Central memory CD8-positive, alpha-beta T cell (primary cell): ENCODE data around the gene HSDL2.
"Not testable (repeated sequence)": the region's sequence is repeated elsewhere in the genome, so short reads cannot be mapped to it uniquely, and the experiment has no call there.

Source experiments
- ATAC-seq: fragments of 150-1000 bp; cut with Tn5 transposase; replicated peaks from 2 replicates; pipeline ENCODE4 v1.10.0; 2022; ENCODE audit warnings: mild to moderate bottlenecking, moderate FRiP score, moderate number of reproducible peaks; ENCODE audit not compliant: poor library complexity, severe bottlenecking; ENCODE audit errors: extremely low read depth
- DNase-seq, 2 donors: peaks; one replicate each; pipeline ENCODE4 v3.0.0; 2021; ENCODE audit warnings: low spot score in 2 of 2
- H3K27ac Mint-ChIP-seq: one replicate; pipeline ENCODE4 v1.8.0; 2022; ENCODE audit warnings: low read depth, mild to moderate bottlenecking, moderate library complexity, mixed read lengths
- H3K27me3 Mint-ChIP-seq: one replicate; pipeline ENCODE4 v1.8.0; 2022; ENCODE audit warnings: mixed read lengths
- H3K36me3 Mint-ChIP-seq: one replicate; pipeline ENCODE4 v1.8.0; 2022; ENCODE audit warnings: mild to moderate bottlenecking, moderate library complexity, mixed read lengths; ENCODE audit not compliant: insufficient read depth
- H3K4me1 Mint-ChIP-seq: one replicate; pipeline ENCODE4 v1.8.0; 2022; ENCODE audit warnings: mixed read lengths
- H3K4me3 Mint-ChIP-seq: one replicate; pipeline ENCODE4 v1.8.0; 2022; ENCODE audit warnings: mild to moderate bottlenecking, moderate library complexity, mixed read lengths
- H3K9me3 Mint-ChIP-seq: one replicate; pipeline ENCODE4 v1.8.0; 2022; ENCODE audit warnings: mixed read lengths

Gene HSDL2

DNA sequence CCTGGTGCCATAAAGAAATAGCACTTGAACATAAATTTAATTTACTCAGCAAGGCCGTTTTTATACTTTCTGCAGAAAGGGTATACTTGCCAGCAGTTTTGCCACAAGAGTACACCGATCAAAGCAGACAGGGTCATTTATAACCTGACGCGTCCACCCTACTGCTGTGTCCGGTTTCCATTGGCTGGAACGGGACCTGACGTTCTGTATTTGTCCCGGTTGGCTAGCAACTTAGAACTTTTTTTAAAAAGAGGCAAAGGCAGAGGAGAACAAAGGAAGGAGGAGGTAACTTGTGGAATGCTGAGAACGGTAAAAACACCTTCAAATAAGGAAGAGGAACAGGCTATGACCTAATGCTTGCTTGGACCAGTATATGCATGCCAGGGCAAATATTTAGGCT lies 33.8 kb downstream of the HSDL2 start:
- H3K27me3 Mint-ChIP-seq, ATAC-seq, H3K4me3 Mint-ChIP-seq, H3K36me3 Mint-ChIP-seq, DNase-seq, H3K9me3 Mint-ChIP-seq, H3K27ac Mint-ChIP-seq, H3K4me1 Mint-ChIP-seq: not testable (repeated sequence)

DNA sequence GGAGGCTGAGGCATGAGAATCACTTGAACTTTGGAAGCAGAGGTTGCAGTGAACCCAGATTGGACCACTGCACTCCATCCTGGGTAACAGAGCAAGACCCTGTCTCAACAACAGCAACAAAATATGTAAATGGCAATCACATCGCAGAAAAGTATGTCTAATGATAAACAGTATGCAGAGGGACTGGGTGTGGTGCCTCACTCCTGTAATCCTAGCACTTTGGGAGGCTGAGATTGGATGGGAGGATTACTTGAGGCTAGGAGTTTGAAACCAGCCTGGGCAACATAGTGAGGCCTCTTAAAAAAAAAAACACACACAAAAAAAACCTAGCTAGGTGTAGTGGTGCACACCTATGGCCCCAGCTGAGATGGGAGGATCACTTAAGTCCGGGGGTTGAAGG lies 40.3 kb downstream of the HSDL2 start:
- ATAC-seq (no peak), DNase-seq (no peak)
- no peaks in the 10 kb centered on the region for H3K36me3 Mint-ChIP-seq
- H3K4me3 Mint-ChIP-seq = no peak overlapping the region
- no peaks in the 10 kb centered on the region for H3K9me3 Mint-ChIP-seq
- no peaks in the 10 kb centered on the region for H3K27me3 Mint-ChIP-seq
- no peaks in the 10 kb centered on the region for H3K4me1 Mint-ChIP-seq
- no peak overlapping the region for H3K27ac Mint-ChIP-seq

DNA sequence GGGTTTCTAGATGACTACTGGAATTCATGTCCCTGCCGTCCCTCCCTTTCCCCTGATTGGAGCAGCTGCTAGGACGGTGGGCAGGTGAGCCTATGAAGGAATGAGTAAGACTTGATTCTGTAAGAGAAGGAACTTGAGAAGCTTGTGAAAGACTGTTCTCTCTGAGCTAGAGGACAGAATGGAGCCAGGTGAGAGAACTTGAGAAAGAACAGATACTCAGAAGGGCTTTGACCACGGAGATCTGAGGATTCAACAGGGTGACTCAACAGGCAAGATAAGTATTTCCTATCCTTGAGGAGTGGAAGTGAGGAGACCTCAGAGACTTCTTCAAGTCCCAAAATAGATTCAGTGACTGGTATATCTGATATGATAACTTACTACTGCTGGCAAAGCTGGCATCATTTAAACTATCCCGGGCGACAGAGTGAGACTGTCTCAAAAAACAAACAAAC lies 41.9 kb downstream of the HSDL2 start:
- Mint-ChIP-seq H3K9me3 (no peaks in the 10 kb centered on the region), H3K36me3 (no peaks in the 10 kb centered on the region), H3K27me3 (no peaks in the 10 kb centered on the region), H3K4me3 (no peak overlapping the region), H3K27ac (no peak overlapping the region), H3K4me1 (no peaks in the 10 kb centered on the region)
- ATAC-seq (no peak), DNase-seq (no peak)

DNA sequence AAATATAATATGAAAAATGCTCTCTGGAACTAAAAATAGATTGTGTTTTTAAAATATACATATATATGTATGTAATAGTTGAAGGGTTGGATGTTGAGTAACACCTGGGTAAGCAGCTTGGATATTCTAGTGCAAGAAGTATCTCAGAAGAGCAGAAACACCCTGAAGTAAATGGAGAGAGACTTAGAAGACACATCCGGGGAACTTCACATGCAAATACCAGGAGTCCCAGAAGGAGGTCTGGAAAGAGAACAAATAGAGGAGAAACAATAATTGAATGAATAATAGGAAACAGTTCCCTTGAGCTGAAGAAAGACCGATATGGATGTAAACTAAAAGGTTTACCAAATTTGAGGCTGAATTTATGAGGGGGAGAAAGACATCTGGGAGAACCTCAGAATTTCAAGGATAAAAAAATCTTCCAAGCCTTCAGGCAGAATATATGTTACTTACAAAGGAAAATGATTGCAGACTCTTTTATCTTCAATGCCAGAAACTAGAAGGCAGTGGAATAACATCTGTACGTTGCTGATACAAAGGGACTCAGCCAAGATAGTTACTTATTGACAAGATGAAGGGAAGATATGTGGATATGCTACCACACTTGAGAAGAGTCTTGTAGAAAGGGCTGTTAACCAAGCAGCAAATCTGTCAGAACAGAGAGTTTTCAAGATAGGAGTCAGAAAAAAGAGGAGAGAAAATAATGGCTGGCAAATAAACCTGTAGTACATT lies 42.7 kb downstream of the HSDL2 start:
- H3K27ac Mint-ChIP-seq = no peak overlapping the region
- no peaks in the 10 kb centered on the region for H3K4me1 Mint-ChIP-seq
- H3K36me3 Mint-ChIP-seq = no peaks in the 10 kb centered on the region
- no peak overlapping the region for H3K4me3 Mint-ChIP-seq
- ATAC-seq = no peak
- H3K27me3 Mint-ChIP-seq = no peaks in the 10 kb centered on the region
- no peak for DNase-seq
- H3K9me3 Mint-ChIP-seq = no peaks in the 10 kb centered on the region

DNA sequence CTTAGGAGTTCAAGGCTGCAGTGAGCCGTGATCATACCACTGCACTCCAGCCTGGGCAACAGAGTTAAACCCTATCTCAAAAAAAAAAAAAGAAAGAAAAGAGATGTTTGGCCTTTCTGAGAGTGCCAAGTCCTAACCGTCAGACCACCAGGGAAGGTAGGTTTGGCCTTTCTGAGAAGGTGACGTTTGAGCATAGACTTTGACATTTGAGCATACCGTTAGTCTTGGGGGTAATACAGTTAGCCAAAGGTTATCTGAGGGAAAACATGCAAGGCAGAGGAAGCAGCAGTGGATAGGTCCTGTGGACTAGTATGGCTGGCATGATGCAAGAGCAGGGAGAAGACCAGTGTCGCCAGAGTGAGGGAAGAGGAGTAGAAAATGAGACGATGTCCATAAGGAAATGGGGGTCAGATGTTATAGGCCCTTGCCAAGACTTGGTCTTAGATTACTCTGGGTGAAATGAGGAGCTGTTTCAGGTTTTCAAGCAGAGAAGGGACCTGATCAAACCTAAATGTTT lies 50.2 kb downstream of the HSDL2 start:
- DNase-seq (no peak), ATAC-seq (no peak)
- Mint-ChIP-seq H3K27ac (no peak overlapping the region), H3K4me1 (no peaks in the 10 kb centered on the region), H3K27me3 (no peaks in the 10 kb centered on the region), H3K4me3 (no peak overlapping the region), H3K36me3 (no peaks in the 10 kb centered on the region), H3K9me3 (no peaks in the 10 kb centered on the region)

DNA sequence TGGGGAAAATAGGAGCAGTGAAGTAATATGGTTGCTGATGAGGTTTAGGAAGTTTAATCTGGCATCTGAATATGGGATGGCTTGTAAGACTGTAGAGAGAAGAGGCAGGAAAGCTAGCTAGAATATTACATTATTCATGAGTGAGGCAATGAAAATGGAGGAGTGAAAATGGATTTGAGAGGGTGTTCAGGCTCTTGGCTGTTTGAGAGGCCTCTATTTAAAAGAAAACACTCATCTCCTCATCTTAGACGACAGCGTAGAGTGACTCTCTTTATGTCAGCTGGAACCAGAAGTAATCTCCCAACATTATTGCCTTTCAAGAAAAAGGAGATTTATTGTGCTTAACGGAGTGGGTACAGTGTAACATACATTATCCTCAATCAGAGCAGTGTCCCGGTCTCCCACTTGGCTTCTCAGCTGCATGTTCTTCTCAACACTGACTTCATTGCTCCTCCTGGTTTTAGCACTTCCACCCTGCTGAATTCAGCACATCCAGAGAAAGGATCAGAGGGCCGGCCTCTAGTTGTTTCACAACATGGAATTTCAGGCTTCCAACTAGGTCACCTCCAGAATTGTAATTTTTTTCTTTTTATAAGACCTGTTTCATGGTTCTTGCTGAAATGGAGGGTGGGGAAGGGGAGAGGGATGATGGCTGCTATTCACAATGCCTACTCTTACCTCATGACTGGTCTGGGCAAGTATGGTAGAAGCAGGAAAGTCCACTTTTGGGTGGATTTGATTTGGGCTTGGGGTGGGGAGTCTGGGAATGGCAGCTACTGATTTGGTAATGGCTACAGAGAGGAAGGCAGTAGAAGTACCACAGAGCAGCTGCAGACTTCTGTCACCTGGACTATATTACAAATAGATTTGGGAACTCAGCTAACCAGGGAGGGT lies 53.8 kb downstream of the HSDL2 start:
- H3K9me3 Mint-ChIP-seq = no peaks in the 10 kb centered on the region
- no peaks in the 10 kb centered on the region for H3K36me3 Mint-ChIP-seq
- H3K4me3 Mint-ChIP-seq = no peak overlapping the region
- no peaks in the 10 kb centered on the region for H3K4me1 Mint-ChIP-seq
- H3K27me3 Mint-ChIP-seq = no peaks in the 10 kb centered on the region
- no peak for DNase-seq
- no peak overlapping the region for H3K27ac Mint-ChIP-seq
- ATAC-seq = no peak

DNA sequence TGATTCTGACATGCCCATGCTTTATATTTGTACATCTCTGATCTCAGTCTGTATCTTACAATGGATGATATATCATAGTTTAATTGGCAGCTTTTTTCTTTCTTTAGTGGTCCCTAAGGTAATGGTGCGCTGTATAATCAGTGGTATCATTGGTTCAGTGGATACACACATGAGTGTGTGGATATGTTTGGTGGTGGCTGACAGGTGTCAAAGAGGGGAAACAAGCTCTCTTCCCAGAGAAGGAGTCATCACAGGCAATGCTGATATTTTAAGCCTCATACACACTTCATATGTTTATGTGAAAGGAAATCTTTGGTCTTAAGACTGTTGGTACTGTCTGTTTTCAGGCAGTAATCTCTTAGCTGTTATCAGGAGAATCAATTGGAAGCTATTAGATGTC lies 54.6 kb downstream of the HSDL2 start:
- Mint-ChIP-seq H3K4me3 (no peak overlapping the region), H3K36me3 (no peaks in the 10 kb centered on the region), H3K27me3 (no peaks in the 10 kb centered on the region), H3K27ac (no peak overlapping the region), H3K9me3 (no peaks in the 10 kb centered on the region), H3K4me1 (no peaks in the 10 kb centered on the region)
- ATAC-seq (no peak), DNase-seq (no peak)

DNA sequence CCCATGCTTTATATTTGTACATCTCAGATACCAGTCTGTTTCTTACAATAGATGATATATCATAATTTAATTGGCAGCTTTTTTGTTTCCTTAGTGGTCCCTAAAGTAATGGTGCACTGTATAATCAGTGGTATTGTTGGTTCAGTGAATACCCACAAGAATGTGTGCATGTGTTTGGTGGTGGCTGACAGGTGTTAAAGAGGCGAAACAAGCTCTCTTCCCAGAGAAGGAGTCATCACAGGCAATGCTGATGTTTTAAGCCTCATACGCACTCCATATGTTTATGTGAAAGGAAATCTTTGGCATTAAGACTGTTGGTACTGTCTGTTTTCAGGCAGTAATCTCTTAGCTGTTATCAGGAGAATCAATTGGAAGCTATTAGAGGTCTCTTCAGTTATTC lies 57.5 kb downstream of the HSDL2 start:
- Mint-ChIP-seq H3K27ac (no peak overlapping the region), H3K27me3 (no peaks in the 10 kb centered on the region), H3K9me3 (no peaks in the 10 kb centered on the region), H3K4me1 (no peaks in the 10 kb centered on the region), H3K36me3 (peaks cover 3% of the 10 kb centered on the region), H3K4me3 (no peak overlapping the region)
- ATAC-seq = no peak
- no peak for DNase-seq

DNA sequence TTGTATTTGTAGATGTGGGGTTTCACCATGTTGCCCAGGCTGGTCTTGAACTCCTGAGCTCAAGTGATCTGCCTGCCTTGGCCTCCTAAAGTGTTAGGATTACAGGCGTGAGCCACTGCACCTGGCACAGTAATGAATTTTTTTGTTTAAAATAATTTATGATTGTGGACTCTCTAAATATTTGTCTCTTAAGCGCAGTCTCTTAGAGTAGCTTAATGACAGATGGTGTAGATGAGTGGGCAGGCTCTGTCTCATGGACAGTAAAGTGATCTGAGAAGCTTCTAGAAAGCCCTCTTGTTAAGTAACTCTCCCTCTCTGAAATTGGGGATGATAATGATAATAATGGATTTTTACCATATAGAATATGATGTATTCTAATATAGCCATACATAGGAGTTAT lies 59.3 kb downstream of the HSDL2 start:
- Mint-ChIP-seq H3K36me3 (peaks cover 3% of the 10 kb centered on the region), H3K27me3 (no peaks in the 10 kb centered on the region), H3K27ac (no peak overlapping the region), H3K4me3 (no peak overlapping the region), H3K9me3 (no peaks in the 10 kb centered on the region), H3K4me1 (no peaks in the 10 kb centered on the region)
- DNase-seq (no peak), ATAC-seq (no peak)

DNA sequence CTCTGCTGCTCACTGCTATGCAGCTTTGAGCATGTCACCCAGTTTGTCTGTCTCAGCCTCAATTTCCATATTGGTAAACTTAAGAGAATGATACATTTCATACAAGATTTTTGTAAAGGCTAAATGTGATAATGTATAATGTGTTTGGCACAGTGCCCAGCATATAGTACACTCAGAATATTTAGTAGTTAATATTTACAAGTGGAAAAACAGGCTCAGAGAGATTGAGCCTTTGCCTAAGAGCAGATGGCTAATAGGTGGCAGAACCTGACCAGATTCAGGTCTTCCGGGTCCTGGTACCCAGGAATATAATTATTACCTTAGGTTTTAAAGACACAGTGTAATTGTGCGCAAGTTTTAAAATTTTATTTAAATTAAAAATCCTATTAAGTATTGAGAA lies 59.9 kb downstream of the HSDL2 start:
- H3K27ac Mint-ChIP-seq = no peak overlapping the region
- H3K27me3 Mint-ChIP-seq = no peaks in the 10 kb centered on the region
- H3K4me1 Mint-ChIP-seq = no peaks in the 10 kb centered on the region
- H3K36me3 Mint-ChIP-seq = peaks cover 3% of the 10 kb centered on the region
- H3K9me3 Mint-ChIP-seq = no peaks in the 10 kb centered on the region
- DNase-seq (no peak), ATAC-seq (no peak)
- H3K4me3 Mint-ChIP-seq = no peak overlapping the region

DNA sequence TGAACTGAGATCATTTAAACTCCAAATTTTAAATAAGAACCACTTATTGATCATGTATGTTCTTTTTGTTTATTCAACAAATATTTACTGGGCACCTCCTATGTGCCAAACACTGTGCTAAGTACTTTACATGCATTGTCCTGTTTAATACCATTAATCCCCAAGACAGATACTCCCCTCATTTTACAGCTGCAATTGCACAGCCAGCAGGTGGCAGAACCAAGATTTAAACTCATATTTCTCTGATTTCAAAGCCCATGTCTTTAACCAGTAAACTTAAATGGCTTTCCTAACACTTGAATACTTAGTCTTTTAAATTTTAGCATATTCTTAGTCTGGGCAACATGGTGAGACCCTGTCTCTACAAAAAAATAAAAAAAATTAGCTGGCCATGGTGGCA lies 63.3 kb downstream of the HSDL2 start:
- H3K27me3 Mint-ChIP-seq = no peaks in the 10 kb centered on the region
- no peak for DNase-seq
- ATAC-seq = no peak

DNA sequence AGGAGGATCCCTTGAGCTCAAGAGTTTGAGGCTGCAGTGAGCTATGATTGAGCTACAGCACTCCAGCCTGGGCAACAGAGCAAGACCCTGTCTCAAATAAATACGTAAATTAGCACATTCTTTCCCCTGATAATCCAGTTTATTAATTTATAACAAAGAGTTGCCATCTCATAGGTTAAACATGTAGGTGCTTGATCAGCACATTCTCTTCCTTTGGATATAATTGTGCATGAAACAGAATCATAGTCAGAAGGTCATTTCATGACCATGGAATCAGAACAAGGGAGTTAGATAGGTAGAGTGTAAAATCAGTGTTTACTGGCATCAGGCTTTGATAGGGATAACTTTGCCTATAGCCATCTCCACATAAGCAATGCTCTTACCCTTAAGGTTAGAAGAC lies 63.7 kb downstream of the HSDL2 start:
- H3K27me3 Mint-ChIP-seq = no peaks in the 10 kb centered on the region
- peaks cover 3% of the 10 kb centered on the region for H3K36me3 Mint-ChIP-seq
- ATAC-seq (no peak), DNase-seq (no peak)
- H3K27ac Mint-ChIP-seq = no peak overlapping the region
- H3K9me3 Mint-ChIP-seq = no peaks in the 10 kb centered on the region
- H3K4me1 Mint-ChIP-seq = no peaks in the 10 kb centered on the region
- H3K4me3 Mint-ChIP-seq = no peak overlapping the region

More for the DNA sequence above, 63.3 kb downstream of the HSDL2 start:
- Mint-ChIP-seq H3K27ac (no peak overlapping the region), H3K36me3 (peaks cover 3% of the 10 kb centered on the region), H3K4me1 (no peaks in the 10 kb centered on the region), H3K9me3 (no peaks in the 10 kb centered on the region), H3K4me3 (no peak overlapping the region)

DNA sequence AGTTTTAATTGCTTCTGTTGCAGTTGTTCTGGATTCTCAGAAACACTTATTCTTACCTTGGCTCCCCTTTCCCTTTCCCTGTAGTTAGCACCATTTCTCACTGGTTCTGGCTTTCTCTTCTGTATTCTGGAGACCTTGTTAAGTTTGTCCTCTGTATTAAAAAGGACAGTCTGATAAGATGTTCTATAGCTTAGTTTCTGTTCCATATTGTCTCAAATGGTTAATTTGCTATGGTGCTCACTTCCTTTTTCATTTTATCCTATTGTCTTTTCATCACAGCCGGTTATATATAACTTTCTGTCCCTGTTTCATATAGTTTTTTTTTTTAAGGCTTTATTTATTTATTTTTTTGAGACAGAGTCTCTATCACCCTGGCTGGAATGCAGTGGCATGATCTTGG lies 65.3 kb downstream of the HSDL2 start:
- Mint-ChIP-seq H3K9me3 (no peaks in the 10 kb centered on the region), H3K4me3 (no peak overlapping the region), H3K36me3 (peaks cover 1% of the 10 kb centered on the region), H3K4me1 (no peaks in the 10 kb centered on the region), H3K27ac (no peak overlapping the region), H3K27me3 (no peaks in the 10 kb centered on the region)
- DNase-seq (no peak), ATAC-seq (no peak)
